NCI-H1092 (cell line): ENCODE results near the gene CRYBB2.
"Not testable (repeated sequence)": the region's sequence is repeated elsewhere in the genome, so short reads cannot be mapped to it uniquely, and the experiment has no call there.

ENCODE experiments used
- DNase-seq: peaks from one replicate; lab custom pipeline; 2025; lab: John Stamatoyannopoulos, UW

CRYBB2 gene

GRCh38 chr22:25199731-25200520 lies 19.5 kb upstream of the CRYBB2 start, which contains the start of gene CRYBB3:
Gene CRYBB3 (plus strand): TSS chr22:25199858. CDS start chr22:25201397, 1,539 bp downstream.
- DNase-seq = no peak

DNA sequence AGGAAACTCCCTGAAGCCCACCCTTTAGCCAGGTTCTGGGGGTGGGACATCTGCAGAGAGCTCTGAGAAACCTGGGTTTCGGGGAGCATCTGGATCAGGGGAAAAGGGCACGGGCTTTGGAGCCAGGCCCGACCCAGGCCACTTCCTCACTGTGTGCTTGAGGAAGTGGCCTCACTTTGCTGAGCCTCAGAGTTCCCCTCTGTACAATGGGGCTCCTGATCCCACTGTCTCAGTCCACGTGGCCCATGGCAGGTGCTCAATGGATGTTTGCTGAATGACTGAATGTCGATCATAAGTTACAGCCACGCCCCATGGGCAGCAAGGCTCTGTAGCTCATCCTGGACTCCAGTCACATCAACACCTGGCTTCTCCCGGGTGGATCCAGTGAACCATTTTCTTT lies 18.5 kb upstream of the CRYBB2 start:
- no peak for DNase-seq

DNA sequence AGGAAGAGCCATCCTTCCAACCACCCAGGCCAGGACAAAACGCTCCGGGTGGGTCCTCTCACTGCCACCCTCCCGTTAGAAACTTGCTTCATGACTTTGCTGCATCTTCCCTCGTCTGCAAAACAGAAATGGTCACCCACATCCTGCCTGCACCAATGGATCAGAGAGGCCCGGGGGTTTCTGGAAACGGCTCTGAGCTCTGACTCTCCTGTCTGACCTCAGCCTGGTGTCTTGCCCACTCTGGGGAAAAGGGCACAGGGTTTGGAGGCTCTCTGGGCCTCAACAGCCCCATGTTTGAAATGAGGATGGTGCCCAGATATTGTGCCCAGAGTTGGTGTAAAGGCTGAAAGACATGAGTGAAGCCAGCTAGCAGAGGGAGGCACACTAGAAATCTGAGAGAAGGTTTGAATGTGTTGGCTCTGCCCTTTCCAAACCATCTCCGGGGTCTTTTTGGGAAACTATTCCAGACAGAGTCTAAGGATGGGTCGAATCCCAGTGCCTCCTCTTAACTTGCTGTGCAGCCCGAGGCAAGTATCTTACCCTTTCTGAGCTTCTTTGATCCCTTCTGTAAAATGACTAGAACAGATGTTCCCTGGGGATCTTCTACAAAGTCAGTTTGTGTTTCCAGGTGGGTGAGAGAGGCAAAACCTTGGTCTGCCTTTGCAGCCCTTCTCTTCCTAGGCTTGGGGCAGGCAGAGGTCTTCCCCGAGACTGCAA lies 17.7 kb upstream of the CRYBB2 start:
- no peak for DNase-seq

DNA sequence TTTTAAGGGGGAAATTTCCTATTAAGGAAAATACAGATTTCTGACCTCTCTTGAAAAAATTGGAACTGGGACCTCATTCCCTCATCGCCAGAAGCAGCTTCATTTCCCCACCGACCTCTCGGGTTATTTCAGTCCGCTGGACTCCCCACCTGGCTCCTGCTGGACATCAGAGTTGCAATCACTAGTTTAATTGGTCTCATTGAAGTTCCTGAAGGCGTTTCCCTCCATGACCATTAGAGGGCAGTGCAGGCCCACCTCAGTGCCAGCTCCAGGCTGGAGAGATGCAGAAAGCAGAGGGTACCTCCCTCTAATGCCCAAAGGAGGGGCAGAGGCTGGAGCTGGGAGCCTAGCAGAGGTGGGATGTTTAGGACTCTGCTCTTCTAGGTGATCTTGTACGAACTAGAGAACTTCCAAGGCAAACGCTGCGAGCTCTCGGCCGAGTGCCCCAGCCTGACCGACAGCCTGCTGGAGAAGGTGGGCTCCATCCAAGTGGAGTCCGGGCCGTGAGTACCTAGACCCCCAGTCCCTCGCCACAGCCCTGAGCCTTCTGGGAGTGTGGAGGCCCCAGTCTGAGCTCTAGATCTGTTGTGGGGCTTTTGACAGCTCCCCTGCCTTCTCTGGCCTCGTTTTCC lies 17.0 kb upstream of the CRYBB2 start:
- peak; percentile 41 for DNase-seq

DNA sequence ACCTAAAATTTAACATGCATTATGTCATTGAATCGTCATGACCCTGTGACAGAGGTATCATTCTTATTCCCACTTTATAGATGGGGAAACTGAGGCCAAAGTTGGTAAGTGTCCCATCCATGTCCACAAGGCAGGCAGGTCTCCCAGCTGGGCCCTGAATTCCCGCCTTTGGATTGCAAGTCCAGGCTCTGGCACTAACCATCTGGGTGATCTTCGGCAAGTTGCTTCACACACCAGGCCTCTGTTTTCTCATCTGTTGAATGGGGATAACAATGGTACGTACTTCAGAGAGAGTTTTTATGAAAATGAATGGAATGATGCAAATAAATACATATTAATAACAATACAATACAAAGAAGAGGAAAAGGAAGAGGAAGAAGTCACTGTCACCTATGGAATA lies 16.4 kb upstream of the CRYBB2 start:
- DNase-seq = no peak

GRCh38 chr22:25204547-25204946 lies 14.9 kb upstream of the CRYBB2 start:
- DNase-seq = not testable (repeated sequence)

GRCh38 chr22:25205847-25206246 lies 13.6 kb upstream of the CRYBB2 start:
- DNase-seq = no peak

GRCh38 chr22:25206998-25207397 lies 12.4 kb upstream of the CRYBB2 start:
- no peak for DNase-seq

DNA sequence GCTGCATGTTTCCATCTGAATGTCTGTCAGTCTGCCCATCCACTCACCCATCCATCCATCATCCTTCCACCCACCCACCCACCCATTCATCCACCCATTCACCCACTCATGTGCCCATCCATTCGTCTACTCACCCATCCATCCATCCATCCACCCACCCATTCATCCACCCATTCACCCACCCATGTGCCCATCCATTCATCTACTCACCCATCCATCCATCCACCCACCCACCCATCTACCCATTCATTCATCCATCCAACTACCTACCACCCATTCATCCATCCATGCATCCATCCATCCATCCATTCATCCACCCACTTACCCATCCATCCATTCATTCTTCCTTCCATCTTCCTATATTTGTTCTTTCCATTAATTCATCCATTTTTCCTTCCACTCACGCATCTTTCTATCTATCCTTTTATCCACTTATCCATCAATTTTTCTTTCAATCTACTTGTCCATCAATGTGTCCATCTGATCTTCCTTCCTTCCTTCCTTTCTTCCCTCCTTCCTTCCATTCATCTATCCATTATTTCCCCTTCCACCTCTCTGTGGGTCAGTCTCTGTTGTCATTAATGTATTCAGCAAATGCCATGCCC lies 11.8 kb upstream of the CRYBB2 start:
- DNase-seq = no peak

- no peak for DNase-seq
These were observed 11.1 kb upstream of the CRYBB2 start for GRCh38 chr22:25208328-25208727.

- no peak for DNase-seq
These were observed 10.5 kb upstream of the CRYBB2 start for GRCh38 chr22:25208743-25209505.

DNA sequence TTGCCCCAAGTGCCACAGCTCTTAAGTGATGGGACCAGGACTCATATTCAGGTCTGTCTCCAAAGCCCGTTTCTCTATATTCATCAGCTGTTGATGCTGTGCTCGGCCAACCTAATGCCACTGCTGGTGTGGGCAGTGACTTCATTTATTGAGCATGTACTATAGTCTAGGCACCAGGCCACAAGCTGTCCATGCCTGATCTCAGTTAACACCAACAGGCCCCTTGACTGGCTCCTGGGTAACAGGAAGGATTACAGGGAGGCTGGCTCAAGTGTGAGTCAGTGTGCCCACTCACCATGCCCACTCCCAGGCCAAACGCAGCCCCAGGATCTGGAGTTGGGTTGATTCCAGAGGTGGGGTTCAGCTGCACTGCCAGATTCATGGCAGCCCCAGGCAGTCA lies 8.6 kb upstream of the CRYBB2 start:
- no peak for DNase-seq

DNA sequence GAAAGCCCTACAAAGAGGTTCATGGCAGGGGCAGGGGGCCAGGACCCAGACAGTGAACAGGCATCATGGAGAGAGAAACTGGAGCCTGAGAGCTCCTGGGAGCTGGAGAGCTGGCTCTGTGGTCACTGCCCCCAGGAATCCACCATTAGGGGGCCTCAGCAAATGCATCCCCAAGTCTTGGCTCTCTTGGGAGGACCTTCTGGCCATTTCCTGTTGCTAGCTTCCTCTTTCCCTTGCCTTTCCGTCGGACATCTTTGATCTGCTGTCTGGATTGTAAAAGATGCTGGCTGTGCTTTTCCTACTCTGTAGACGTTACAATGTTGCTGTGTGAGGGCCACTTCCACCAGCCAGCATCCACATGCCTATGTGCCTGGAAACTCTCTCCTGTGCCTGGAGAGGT lies 7.1 kb upstream of the CRYBB2 start:
- DNase-seq = no peak

DNA sequence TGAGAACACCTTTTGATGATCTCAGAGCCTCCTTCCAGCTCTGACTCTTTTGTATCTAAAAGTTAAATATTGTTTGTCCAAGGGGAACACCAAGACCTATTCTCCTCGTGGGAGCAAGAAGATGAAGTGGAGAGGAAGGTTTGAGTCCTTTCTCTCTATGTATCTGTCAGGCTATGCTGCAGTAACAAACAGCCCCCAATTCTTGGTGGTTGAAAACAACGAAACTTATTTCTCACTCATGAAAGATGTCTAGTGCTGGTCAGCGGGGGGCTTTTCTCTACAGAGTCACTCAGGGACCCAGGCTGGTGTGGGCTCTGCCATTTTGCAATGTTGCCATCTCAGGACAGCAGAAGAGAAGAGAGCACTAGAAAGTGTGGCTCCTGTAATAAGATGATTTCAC lies 6.2 kb upstream of the CRYBB2 start:
- DNase-seq = no peak

GRCh38 chr22:25216230-25216629 lies 3.2 kb upstream of the CRYBB2 start:
- no peak for DNase-seq

DNA sequence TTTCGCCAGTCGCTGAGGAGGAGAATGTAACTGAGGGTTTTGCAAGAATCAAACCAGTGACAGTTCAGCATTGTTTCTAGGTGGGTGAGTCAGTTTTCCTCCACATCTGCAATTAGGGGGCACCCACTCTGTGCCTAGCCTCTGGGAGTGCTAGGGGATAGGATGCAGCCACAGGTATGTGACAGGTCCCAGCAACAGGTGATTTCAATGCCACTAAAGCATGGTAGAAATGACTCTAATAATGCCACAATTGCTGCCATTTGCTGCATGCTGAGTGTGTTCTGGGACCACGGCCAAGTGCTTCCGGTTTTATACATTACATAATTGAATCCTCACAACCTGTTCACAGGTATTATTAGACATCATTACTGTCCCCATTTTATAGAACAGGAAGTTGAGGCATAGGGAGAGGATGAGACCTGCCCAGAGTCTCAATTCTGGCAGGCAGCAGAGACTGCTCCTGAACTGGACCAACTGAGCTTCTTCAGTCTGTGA lies 556 bp downstream of the CRYBB2 start:
- DNase-seq = no peak

GRCh38 chr22:25221790-25222189 lies 2.4 kb downstream of the CRYBB2 start:
- no peak for DNase-seq

- DNase-seq = no peak
These were observed 3.9 kb downstream of the CRYBB2 start for GRCh38 chr22:25223269-25223850.

GRCh38 chr22:25228822-25229221 lies 9.4 kb downstream of the CRYBB2 start:
- DNase-seq = no peak

GRCh38 chr22:25230760-25231159 lies 11.3 kb downstream of the CRYBB2 start:
- DNase-seq = not testable (repeated sequence)

- no peak for DNase-seq
These were observed 12.9 kb downstream of the CRYBB2 start for GRCh38 chr22:25232301-25232700.
